Measurements from ENCODE around the gene INAFM1. TPM values are rescaled to one million over a fixed set of nuclear protein-coding genes. Genes with fewer than 3 reads are reported as not detected.

Gene INAFM1
- total and polyA plus RNA-seq, 2 donors (not counting 1 experiment from before 2014, with no cell fraction given): 6.6 to 13.6 TPM

GRCh38 chr19:47227352-47228167 is 47.1 kb upstream of the INAFM1 start:
- Histone ChIP-seq H3K9ac (ENCODE audit: low read length) (peak overlapping the region; percentile 89), H3K27me3 (replicated peaks in 1 of 4; ENCODE audit: control extremely low read depth in 1 of 4, control insufficient read depth in 3 of 4, insufficient read depth in 4 of 4, low read length in 3 of 4) (peaks cover 0 to 34% (median 1%) of the 10 kb centered on the region in 4 experiments), H3K4me2 (replicated peaks; ENCODE audit: low read depth, low read length, poor library complexity, severe bottlenecking) (peak overlapping the region; percentile 100), H3K36me3 (replicated peaks in 1 of 2; ENCODE audit: control extremely low read depth in 1 of 2, control insufficient read depth in 1 of 2, extremely low read depth in 1 of 2, insufficient read depth in 2 of 2, low read length in 1 of 2) (no peaks in the 10 kb centered on the region), H2AFZ (ENCODE audit: insufficient read depth, low read depth, low read length, poor library complexity, severe bottlenecking) (no peak overlapping the region), H3K79me2 (ENCODE audit: control insufficient read depth, insufficient read depth, low read length) (no peaks in the 10 kb centered on the region), H3K4me1 (ENCODE audit: control insufficient read depth in 2 of 2, insufficient read depth in 2 of 2, low read length in 2 of 2) (peaks cover 51 to 60% of the 10 kb centered on the region in 2 donors), H4K20me1 (ENCODE audit: control insufficient read depth, insufficient read depth, low read length, poor library complexity, severe bottlenecking) (peaks cover 22% of the 10 kb centered on the region), H3K4me3 (ENCODE audit: control extremely low read depth in 1 of 5, extremely low read depth in 1 of 5, insufficient read depth in 1 of 5, low read depth in 2 of 5, low read length in 4 of 5) (peak overlapping the region; percentile 28 to 95 (median 55)), H3K9me3 (ENCODE audit: control extremely low read depth in 1 of 3, control insufficient read depth in 2 of 3, insufficient read depth in 1 of 3, low read length in 2 of 3) (no peaks in the 10 kb centered on the region), H3K27ac (ENCODE audit: low read length in 2 of 2) (peak overlapping the region; percentile 82 to 93)
- intact Hi-C loops (cut with micrococcal nuclease): loop anchor here (2.0 to 5.0 kb wide), 4 partner anchors 17 to 440 kb away; partner anchors contain the start of genes INAFM1 and SLC1A5
- peaks cover 27% of the 10 kb centered on the region for H3K4me1 Mint-ChIP-seq
- H3K9me3 Mint-ChIP-seq (ENCODE audit: insufficient read depth): no peaks in the 10 kb centered on the region
- 3% methylated on average over 19 of the region's 27 CpGs for WGBS (ENCODE audit: insufficient coverage)
- peak overlapping the region; percentile 90 for H3K4me3 Mint-ChIP-seq
- ChIA-PET POLR2A (interaction anchor here (1.0 to 3.4 kb wide), 5 partner anchors 16 to 116 kb away, joined by 10 to 37 read pairs (median 30); partner anchors contain the start of genes CCDC9, INAFM1 and ZC3H4), CTCF (interaction anchor here (5.7 to 7.3 kb wide), 2 partner anchors 17 to 18 kb away, joined by 90 to 99 read pairs; no protein-coding TSS in a partner anchor)
- peak overlapping the region; percentile 84 for H3K27ac Mint-ChIP-seq
- TF ChIP-seq CTCF (IDR thresholded peaks at IDR 0.05): no peak
- TF ChIP-seq EZH2 (IDR thresholded peaks at IDR 0.05; ENCODE audit: borderline replicate concordance, insufficient read depth, low read depth, low read length, poor library complexity, severe bottlenecking): no peak
- H3K27me3 Mint-ChIP-seq: no peaks in the 10 kb centered on the region
- DNase-seq (peak; percentile 67), ATAC-seq (ENCODE audit: low read depth) (no peak)

Measured in B cell (primary cell).